Thyroid gland (tissue), 4 donors: Measurements from ENCODE around the gene PITRM1.

Experiments
- POLR2A ChIP-seq, 2 donors: fragments of 450-650 bp; IDR thresholded peaks; one replicate each; pipeline ENCODE4 v1.6.1; 2017; ENCODE audit warnings: antibody characterized with exemption in 2 of 2, mild to moderate bottlenecking in 2 of 2, moderate library complexity in 1 of 2
- TF ChIP-seq, protein P1 (sequence below), 6 experiments: fragments of 200-600 bp in 3 of 6; fragments of 450-650 bp in 3 of 6; sonication (generic) in 3 of 6; IDR thresholded peaks; one replicate each; pipeline ENCODE4 v1.5.1; 2016 to 2019; ENCODE audit warnings: antibody characterized with exemption in 6 of 6, mild to moderate bottlenecking in 2 of 6, inconsistent platforms in 1 of 6, moderate library complexity in 1 of 6

DNA sequence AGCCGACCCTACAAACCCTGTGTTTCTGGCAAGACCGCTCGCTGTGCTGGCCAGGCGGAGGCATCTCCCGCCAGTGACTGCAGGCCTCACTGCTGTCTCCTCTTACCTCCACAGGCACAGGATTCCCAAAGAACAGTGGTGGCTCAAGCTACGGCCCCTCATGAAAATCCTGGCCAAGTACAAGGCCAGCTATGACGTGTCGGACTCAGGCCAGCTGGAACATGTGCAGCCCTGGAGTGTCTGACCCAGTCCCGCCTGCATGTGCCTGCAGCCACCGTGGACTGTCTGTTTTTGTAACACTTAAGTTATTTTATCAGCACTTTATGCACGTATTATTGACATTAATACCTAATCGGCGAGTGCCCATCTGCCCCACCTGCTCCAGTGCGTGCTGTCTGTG is 36.2 kb downstream of the PITRM1 start:
- TF ChIP-seq, protein P1, sequence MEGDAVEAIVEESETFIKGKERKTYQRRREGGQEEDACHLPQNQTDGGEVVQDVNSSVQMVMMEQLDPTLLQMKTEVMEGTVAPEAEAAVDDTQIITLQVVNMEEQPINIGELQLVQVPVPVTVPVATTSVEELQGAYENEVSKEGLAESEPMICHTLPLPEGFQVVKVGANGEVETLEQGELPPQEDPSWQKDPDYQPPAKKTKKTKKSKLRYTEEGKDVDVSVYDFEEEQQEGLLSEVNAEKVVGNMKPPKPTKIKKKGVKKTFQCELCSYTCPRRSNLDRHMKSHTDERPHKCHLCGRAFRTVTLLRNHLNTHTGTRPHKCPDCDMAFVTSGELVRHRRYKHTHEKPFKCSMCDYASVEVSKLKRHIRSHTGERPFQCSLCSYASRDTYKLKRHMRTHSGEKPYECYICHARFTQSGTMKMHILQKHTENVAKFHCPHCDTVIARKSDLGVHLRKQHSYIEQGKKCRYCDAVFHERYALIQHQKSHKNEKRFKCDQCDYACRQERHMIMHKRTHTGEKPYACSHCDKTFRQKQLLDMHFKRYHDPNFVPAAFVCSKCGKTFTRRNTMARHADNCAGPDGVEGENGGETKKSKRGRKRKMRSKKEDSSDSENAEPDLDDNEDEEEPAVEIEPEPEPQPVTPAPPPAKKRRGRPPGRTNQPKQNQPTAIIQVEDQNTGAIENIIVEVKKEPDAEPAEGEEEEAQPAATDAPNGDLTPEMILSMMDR (IDR thresholded peaks at IDR 0.05): no peak
- TF ChIP-seq POLR2A (IDR thresholded peaks at IDR 0.05): no peak
